Measurements from ENCODE around the gene CACNG1. TPM values are rescaled to one million over a fixed set of nuclear protein-coding genes. Genes with fewer than 3 reads are reported as not detected.

The CACNG1 gene
- total RNA-seq, 1 experiment from 2014 or later: not detected

DNA sequence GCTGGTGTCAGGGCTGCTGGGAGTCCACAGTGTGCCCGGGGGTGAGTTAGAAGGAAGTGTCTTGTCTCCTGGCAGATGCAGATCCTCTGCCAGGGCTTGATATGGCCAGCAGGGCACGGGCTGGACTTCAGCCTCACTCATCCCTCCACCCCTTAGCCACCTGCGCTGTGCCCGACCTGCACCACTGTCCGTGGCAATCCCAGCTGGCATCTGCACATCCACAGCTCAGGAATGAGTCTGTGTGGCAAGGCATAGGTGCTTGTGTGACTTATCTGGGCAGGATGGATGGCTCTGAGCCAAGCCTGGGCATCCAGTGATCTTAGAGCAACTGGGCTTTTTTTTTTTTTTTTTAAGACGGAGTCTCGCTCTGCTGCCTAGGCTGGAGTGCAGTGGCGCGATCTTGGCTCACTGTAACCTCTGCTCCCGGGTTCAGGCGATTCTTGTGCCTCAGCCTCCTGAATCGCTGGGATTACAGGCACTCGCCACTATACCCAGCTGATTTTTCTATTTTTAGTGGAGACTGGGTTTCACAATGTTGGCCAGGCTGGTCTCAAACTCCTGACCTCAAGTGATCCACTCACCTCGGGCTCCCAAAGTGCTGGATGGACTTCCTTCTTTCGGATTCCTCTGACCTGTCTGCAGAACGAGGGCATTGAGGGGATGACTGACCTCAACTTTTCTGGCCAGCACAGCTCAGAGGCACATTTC, 22.5 kb upstream of the CACNG1 start:
- no peaks in the 10 kb centered on the region for H4K20me1 ChIP-seq (ENCODE audit: control insufficient read depth, insufficient read depth, insufficient read length)
- H3K9ac ChIP-seq (ENCODE audit: extremely low read depth, insufficient read length, low read length): no peak overlapping the region
- H3K27me3 Mint-ChIP-seq (ENCODE audit: low read depth): no peaks in the 10 kb centered on the region
- no peak overlapping the region for H3K23ac ChIP-seq (ENCODE audit: insufficient read length, low read depth, low read length)
- H3K4me2 ChIP-seq (ENCODE audit: insufficient read depth, insufficient read length, low read length): no peak overlapping the region
- H3K79me2 ChIP-seq (ENCODE audit: insufficient read depth, low read length): no peaks in the 10 kb centered on the region
- no peak overlapping the region for H2AFZ ChIP-seq (ENCODE audit: low read length)
- H3K56ac ChIP-seq (ENCODE audit: insufficient read length, low read depth, low read length): no peak overlapping the region
- H3K23me2 ChIP-seq (ENCODE audit: insufficient read length, low read depth, low read length, poor library complexity, severe bottlenecking): no peaks in the 10 kb centered on the region
- H3K9me3 Mint-ChIP-seq: no peaks in the 10 kb centered on the region; a peak in 1 of 5 replicates
- peaks cover 9 to 17% of the 10 kb centered on the region in 2 experiments for H3K4me1 Mint-ChIP-seq
- no peaks in the 10 kb centered on the region for H3K27me3 ChIP-seq (ENCODE audit: insufficient read depth, low read length)
- no peak overlapping the region for H3K4me3 Mint-ChIP-seq
- no peak overlapping the region for H2BK15ac ChIP-seq (ENCODE audit: low read depth, low read length)
- H2BK12ac ChIP-seq (ENCODE audit: insufficient read length, low read depth, low read length): no peak overlapping the region
- H2AK5ac ChIP-seq (ENCODE audit: insufficient read length, low read length): no peak overlapping the region
- no peak overlapping the region for H3K27ac ChIP-seq (ENCODE audit: insufficient read length, low read depth, low read length)
- H4K8ac ChIP-seq (replicated peaks; ENCODE audit: insufficient read length, low read depth, low read length): no peak overlapping the region
- H3K36me3 Mint-ChIP-seq (ENCODE audit: insufficient read depth in 1 of 3, low read depth in 3 of 3): no peaks in the 10 kb centered on the region
- no peak overlapping the region for H2BK20ac ChIP-seq (ENCODE audit: low read depth, low read length, poor library complexity, severe bottlenecking)
- no peak overlapping the region for H3K14ac ChIP-seq (ENCODE audit: insufficient read depth, low read length)
- no peak overlapping the region for H3K18ac ChIP-seq (ENCODE audit: insufficient read length, low read depth, low read length)
- H2BK120ac ChIP-seq (ENCODE audit: low read depth, low read length, poor library complexity, severe bottlenecking): no peak overlapping the region
- no peak for DNase-seq
- H3K4ac ChIP-seq (ENCODE audit: low read depth, low read length): no peak overlapping the region
- TF ChIP-seq, protein P1, sequence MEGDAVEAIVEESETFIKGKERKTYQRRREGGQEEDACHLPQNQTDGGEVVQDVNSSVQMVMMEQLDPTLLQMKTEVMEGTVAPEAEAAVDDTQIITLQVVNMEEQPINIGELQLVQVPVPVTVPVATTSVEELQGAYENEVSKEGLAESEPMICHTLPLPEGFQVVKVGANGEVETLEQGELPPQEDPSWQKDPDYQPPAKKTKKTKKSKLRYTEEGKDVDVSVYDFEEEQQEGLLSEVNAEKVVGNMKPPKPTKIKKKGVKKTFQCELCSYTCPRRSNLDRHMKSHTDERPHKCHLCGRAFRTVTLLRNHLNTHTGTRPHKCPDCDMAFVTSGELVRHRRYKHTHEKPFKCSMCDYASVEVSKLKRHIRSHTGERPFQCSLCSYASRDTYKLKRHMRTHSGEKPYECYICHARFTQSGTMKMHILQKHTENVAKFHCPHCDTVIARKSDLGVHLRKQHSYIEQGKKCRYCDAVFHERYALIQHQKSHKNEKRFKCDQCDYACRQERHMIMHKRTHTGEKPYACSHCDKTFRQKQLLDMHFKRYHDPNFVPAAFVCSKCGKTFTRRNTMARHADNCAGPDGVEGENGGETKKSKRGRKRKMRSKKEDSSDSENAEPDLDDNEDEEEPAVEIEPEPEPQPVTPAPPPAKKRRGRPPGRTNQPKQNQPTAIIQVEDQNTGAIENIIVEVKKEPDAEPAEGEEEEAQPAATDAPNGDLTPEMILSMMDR (conservative IDR thresholded peaks at IDR 0.05): no peak
- H4K91ac ChIP-seq (ENCODE audit: insufficient read length, low read depth, low read length): no peak overlapping the region
- no peak overlapping the region for H3K27ac Mint-ChIP-seq
- H3K9me3 ChIP-seq (ENCODE audit: control insufficient read depth, low read depth, low read length): no peaks in the 10 kb centered on the region
- H3K4me1 ChIP-seq (ENCODE audit: insufficient read depth, low read length): no peaks in the 10 kb centered on the region
- H3K79me1 ChIP-seq (ENCODE audit: insufficient read depth, low read depth, low read length, poor library complexity, severe bottlenecking): no peaks in the 10 kb centered on the region
- WGBS (ENCODE audit: extremely low coverage, insufficient read length, low lambda C conversion rate): no CpG with 5 or more reads among the region's 16 CpGs
- no peak overlapping the region for H2BK5ac ChIP-seq (ENCODE audit: insufficient read length, low read length)
- no peak overlapping the region for H4K5ac ChIP-seq (ENCODE audit: insufficient read length, low read depth, low read length)
- no peak overlapping the region for H3T11ph ChIP-seq (ENCODE audit: low read length)

All from H9 (cell line).